IPS-11a (cell line): ENCODE results near the gene NATD1.
A peak's percentile ranks its signal among the peaks of the same experiment; 100 is the strongest.

Source experiments
- H3K4me3 ChIP-seq: one replicate; pipeline ENCODE4 v1.5.1; 2013; ENCODE audit warnings: low read depth, low read length, control low read depth

The NATD1 gene

GRCh38 chr17:21252796-21253645, at the start of gene NATD1:
Gene NATD1, minus strand, starts transcription at chr17:21253410. Its CDS starts 146 bp downstream, at chr17:21253264.
- H3K4me3 ChIP-seq, result peak within 1 kb of the TSS; percentile 39

GRCh38 chr17:21301593-21302550, 48.7 kb upstream of the NATD1 start:
- no peak overlapping the region for H3K4me3 ChIP-seq

GRCh38 chr17:21300601-21301571, 47.7 kb upstream of the NATD1 start:
- no peak overlapping the region for H3K4me3 ChIP-seq

- no peak overlapping the region for H3K4me3 ChIP-seq
Measured at GRCh38 chr17:21299981-21300600, 46.9 kb upstream of the NATD1 start.

GRCh38 chr17:21298983-21299519, 45.8 kb upstream of the NATD1 start:
- no peak overlapping the region for H3K4me3 ChIP-seq

- no peak overlapping the region for H3K4me3 ChIP-seq
Measured at GRCh38 chr17:21298056-21298982, 45.1 kb upstream of the NATD1 start.

GRCh38 chr17:21297597-21297996, 44.4 kb upstream of the NATD1 start:
- H3K4me3 ChIP-seq, result no peak overlapping the region

GRCh38 chr17:21297026-21297520, 43.9 kb upstream of the NATD1 start:
- no peak overlapping the region for H3K4me3 ChIP-seq

- no peak overlapping the region for H3K4me3 ChIP-seq
Measured at GRCh38 chr17:21296097-21297025, 43.2 kb upstream of the NATD1 start.

GRCh38 chr17:21295036-21295952, 42.1 kb upstream of the NATD1 start:
- H3K4me3 ChIP-seq, result no peak overlapping the region

GRCh38 chr17:21294321-21295035, 41.3 kb upstream of the NATD1 start:
- H3K4me3 ChIP-seq, result no peak overlapping the region

- no peak overlapping the region for H3K4me3 ChIP-seq
Measured at GRCh38 chr17:21293831-21294210, 40.6 kb upstream of the NATD1 start.

- no peak overlapping the region for H3K4me3 ChIP-seq
Measured at GRCh38 chr17:21292867-21293830, 39.9 kb upstream of the NATD1 start.

GRCh38 chr17:21291862-21292261, 38.7 kb upstream of the NATD1 start:
- no peak overlapping the region for H3K4me3 ChIP-seq

- no peak overlapping the region for H3K4me3 ChIP-seq
Measured at GRCh38 chr17:21291357-21291756, 38.1 kb upstream of the NATD1 start.
